Endothelial cell of umbilical vein (primary cell): Measurements from ENCODE around the gene LILRB5. TPM values are rescaled to one million over a fixed set of nuclear protein-coding genes. Genes with fewer than 3 reads are reported as not detected.
A peak's percentile ranks its signal among the peaks of the same experiment; 100 is the strongest.

ENCODE experiments used
- BruUV-seq: library from RNA; stranded (reverse); fragments of 400-500 nt; replicated peaks from 2 replicates; lab custom pipeline; 2021; lab: Mats Ljungman, UMichigan
- CTCF ChIA-PET: fragments of 300-600, 350-600 bp; sonication (Branson Sonifier 250); formaldehyde crosslinking; loops from one replicate; lab custom pipeline; 2021; ENCODE audit warnings: antibody characterized with exemption, inconsistent platforms; lab: Charles Lee
- POLR2A ChIA-PET: fragments of 300-600, 350-600 bp; sonication (Branson Sonifier 250); formaldehyde crosslinking; loops from one replicate; lab custom pipeline; 2021; ENCODE audit warnings: antibody characterized with exemption, inconsistent platforms; lab: Charles Lee
- DNase-seq: peaks from one replicate; pipeline ENCODE4 v3.0.0-alpha.2; 2011; ENCODE audit warnings: low read depth, low spot score
- FAIRE-seq: peaks from 2 replicates; lab custom pipeline; 2011; peaks lifted over from hg19 to GRCh38; lab: Jason Lieb, UNC
- H2AFZ ChIP-seq: 2 replicates; pipeline ENCODE4 v1.6.0; 2012; ENCODE audit warnings: low read depth, low read length, control low read depth, inconsistent platforms
- H3K27ac ChIP-seq: 2 replicates; pipeline ENCODE4 v1.5.1; 2011; ENCODE audit warnings: low read depth, mild to moderate bottlenecking, control low read depth, low read length, moderate library complexity; ENCODE audit not compliant: insufficient read depth
- H3K27me3 ChIP-seq, 2 experiments: 2 replicates each; pipeline versions ENCODE4 v1.6.0 to v1.6.1; 2011; ENCODE audit warnings: low read length in 2 of 2, mixed read lengths in 1 of 2; ENCODE audit not compliant: control insufficient read depth in 2 of 2, insufficient read depth in 2 of 2
- H3K36me3 ChIP-seq, 2 experiments: 2 replicates in 1 of 2; 3 replicates in 1 of 2; pipeline ENCODE4 v1.5.1; 2011; ENCODE audit warnings: low read length in 2 of 2, mild to moderate bottlenecking in 1 of 2, moderate library complexity in 1 of 2; ENCODE audit not compliant: control insufficient read depth in 2 of 2, insufficient read depth in 2 of 2; ENCODE audit errors: extremely low read depth in 1 of 2
- H3K4me1 ChIP-seq: 3 replicates; pipeline ENCODE4 v1.5.1; 2011; ENCODE audit warnings: mild to moderate bottlenecking, low read length; ENCODE audit not compliant: control insufficient read depth, insufficient read depth; ENCODE audit errors: extremely low read depth
- H3K4me2 ChIP-seq: 2 replicates; pipeline ENCODE4 v1.6.1; 2011; ENCODE audit warnings: low read length, control low read depth, mixed read lengths; ENCODE audit not compliant: insufficient read depth
- H3K4me3 ChIP-seq, 3 experiments: fragments of 200-600 bp in 1 of 3; sonication (generic), shearing (Covaris generic) in 1 of 3; replicated peaks in 1 of 3; 2 replicates each; pipeline ENCODE4 v1.5.1; 2011 to 2016; ENCODE audit warnings: control low read depth in 3 of 3, low read length in 3 of 3, mild to moderate bottlenecking in 2 of 3, inconsistent platforms in 1 of 3, low read depth in 1 of 3, moderate library complexity in 1 of 3; ENCODE audit not compliant: insufficient read depth in 1 of 3
- H3K79me2 ChIP-seq: 2 replicates; pipeline ENCODE4 v1.6.0; 2012; ENCODE audit warnings: low read length, inconsistent platforms; ENCODE audit not compliant: control insufficient read depth, insufficient read depth
- H3K9ac ChIP-seq: replicated peaks from 2 replicates; pipeline ENCODE3; 2011; ENCODE audit warnings: low read length, control low read depth; ENCODE audit not compliant: insufficient read depth; ENCODE audit errors: extremely low read depth
- H3K9me1 ChIP-seq: replicated peaks from 3 replicates; pipeline ENCODE4 v1.6.0; 2011; ENCODE audit warnings: mild to moderate bottlenecking, low read length; ENCODE audit not compliant: control insufficient read depth, insufficient read depth; ENCODE audit errors: extremely low read depth
- H3K9me3 ChIP-seq: replicated peaks from 2 replicates; pipeline ENCODE4 v1.5.1; 2012; ENCODE audit warnings: low read length, inconsistent platforms; ENCODE audit not compliant: control insufficient read depth, insufficient read depth
- H4K20me1 ChIP-seq: replicated peaks from 2 replicates; pipeline ENCODE3; 2011; ENCODE audit warnings: mild to moderate bottlenecking, low read length; ENCODE audit not compliant: control insufficient read depth, insufficient read depth; ENCODE audit errors: extremely low read depth
- EZH2 ChIP-seq: IDR thresholded peaks from 2 replicates; pipeline ENCODE4 v1.6.1; 2012; ENCODE audit warnings: borderline replicate concordance, low read depth, mild to moderate bottlenecking, moderate library complexity, low read length, inconsistent platforms; ENCODE audit not compliant: severe bottlenecking
- FOS ChIP-seq: IDR thresholded peaks from 2 replicates; pipeline ENCODE4 v1.6.1; 2011; ENCODE audit warnings: mild to moderate bottlenecking, low read length, moderate library complexity, borderline replicate concordance; ENCODE audit not compliant: insufficient read depth
- GATA2 ChIP-seq: IDR thresholded peaks from 2 replicates; pipeline ENCODE4 v1.7.0; 2011; ENCODE audit warnings: low read depth, mild to moderate bottlenecking, moderate library complexity, mixed read lengths, low read length; ENCODE audit not compliant: insufficient read length, insufficient read depth
- JUN ChIP-seq: IDR thresholded peaks from 2 replicates; pipeline ENCODE4 v1.6.1; 2011; ENCODE audit warnings: borderline replicate concordance, low read depth; ENCODE audit not compliant: insufficient read length, insufficient read depth
- MYC ChIP-seq: IDR thresholded peaks from one replicate; pipeline ENCODE4 v1.6.1; 2011; ENCODE audit warnings: mild to moderate bottlenecking, low read depth, low read length
- POLR2A ChIP-seq: IDR thresholded peaks from 2 replicates; pipeline ENCODE4 v1.6.1; 2012; ENCODE audit warnings: low read depth, mild to moderate bottlenecking, control low read depth, low read length
- POLR2AphosphoS5 ChIP-seq: IDR thresholded peaks from 2 replicates; pipeline ENCODE4 v1.6.1; 2012; ENCODE audit warnings: low read depth, mild to moderate bottlenecking, control low read depth, low read length, moderate library complexity; ENCODE audit not compliant: insufficient read depth
- dilution Hi-C: fragments of 300-500 bp; cut with MboI; formaldehyde crosslinking; loops from one replicate; pipeline ENCODE4 v1.15.0; 2019; ENCODE audit warnings: low sequenced_read_pairs; ENCODE audit not compliant: extremely low pct_ligation_motif_present
- intact Hi-C: fragments of 100-400 bp; cut with micrococcal nuclease; formaldehyde crosslinking; loops from one replicate; pipeline ENCODE4 v1.10.0; 2022
- polyA plus RNA-seq, 4 experiments: library from polyadenylated mRNA; depleted of rRNA in 3 of 4; stranded (reverse) in 3 of 4; unstranded in 1 of 4; fragments of >200 nt; gene quantifications; 2 replicates each; pipeline versions ENCODE4 v1.2.1 to v1.2.3, GENCODE V29; 2011 to 2012; ENCODE audit warnings: missing spikeins in 1 of 4
- total RNA-seq: library from RNA; stranded (reverse); gene quantifications from 2 replicates; pipeline ENCODE4 v1.2.3, GENCODE V29; 2021
- TF ChIP-seq, protein P1 (sequence below): IDR thresholded peaks from 2 replicates; pipeline ENCODE4 v1.6.1; 2011; ENCODE audit not compliant: insufficient read depth, insufficient read length
- TF ChIP-seq, protein P2 (sequence below), 2 donors: IDR thresholded peaks; 1 replicate in 1 of 2; 2 replicates in 1 of 2; pipeline ENCODE4 v1.5.1; 2011; ENCODE audit warnings: low read length in 2 of 2, mild to moderate bottlenecking in 2 of 2, moderate library complexity in 2 of 2, control low read depth in 1 of 2, inconsistent platforms in 1 of 2, low read depth in 1 of 2; ENCODE audit not compliant: insufficient read depth in 1 of 2; ENCODE audit errors: extremely low read depth in 1 of 2

The LILRB5 gene
- total and polyA plus RNA-seq, 2 donors (not counting 3 experiments of a cell fraction or from before 2014, with no cell fraction given), result not detected

DNA sequence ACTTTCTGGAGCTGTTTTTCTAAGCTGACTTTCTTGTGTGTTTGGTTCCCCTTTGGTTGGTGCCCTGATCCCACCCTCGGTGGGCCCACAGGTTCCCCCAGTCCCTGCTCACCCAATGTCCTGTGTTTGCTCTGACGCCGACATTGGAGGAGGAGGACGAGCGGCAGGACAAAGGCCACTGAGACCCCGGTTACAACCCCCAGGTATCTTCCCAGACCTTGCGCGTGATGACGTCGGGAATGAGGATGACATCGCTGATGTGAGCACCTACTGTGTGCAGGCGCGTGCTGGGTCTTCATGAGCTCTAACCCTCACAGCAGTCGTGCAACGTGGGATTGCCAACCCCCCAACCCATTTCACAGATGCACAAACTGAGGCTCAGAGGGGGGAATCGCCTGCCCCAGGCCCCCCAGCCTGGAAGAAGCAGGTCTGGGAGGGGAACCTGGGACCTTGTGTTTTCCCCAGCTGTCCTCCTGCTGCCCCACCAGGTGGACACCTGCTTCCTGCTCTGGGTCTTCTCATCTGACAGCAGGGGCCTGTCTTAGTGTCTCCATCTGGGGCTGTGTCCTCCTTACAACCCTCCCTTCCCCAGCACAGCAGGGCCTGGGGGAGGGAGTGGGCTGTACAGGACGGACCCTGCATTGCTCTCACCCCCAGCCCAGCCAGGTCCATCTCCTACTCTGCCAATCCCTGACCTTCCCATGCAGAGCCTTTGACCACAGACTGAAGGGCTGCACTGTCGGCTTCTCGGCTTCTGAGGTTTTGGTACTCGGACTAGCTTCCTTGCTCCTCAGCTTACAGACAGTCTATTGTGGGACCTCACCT, 9.8 kb downstream of the LILRB5 start:
- Histone ChIP-seq H3K27ac (peak overlapping the region; percentile 68), H3K4me3 (peak overlapping the region in 1 of 3 experiments; percentile 14), H2AFZ (peak overlapping the region; percentile 64), H3K79me2 (no peaks in the 10 kb centered on the region), H3K9me3 (no peaks in the 10 kb centered on the region), H3K4me2 (peak overlapping the region; percentile 51), H3K36me3 (no peaks in the 10 kb centered on the region), H3K9ac (no peak overlapping the region), H4K20me1 (no peaks in the 10 kb centered on the region), H3K9me1 (no peaks in the 10 kb centered on the region), H3K4me1 (peaks cover 19% of the 10 kb centered on the region), H3K27me3 (no peaks in the 10 kb centered on the region)
- TF ChIP-seq JUN (no peak), FOS (no peak), MYC (no peak), POLR2A (no peak), GATA2 (no peak), EZH2 (no peak), POLR2AphosphoS5 (no peak)
- TF ChIP-seq, protein P1, sequence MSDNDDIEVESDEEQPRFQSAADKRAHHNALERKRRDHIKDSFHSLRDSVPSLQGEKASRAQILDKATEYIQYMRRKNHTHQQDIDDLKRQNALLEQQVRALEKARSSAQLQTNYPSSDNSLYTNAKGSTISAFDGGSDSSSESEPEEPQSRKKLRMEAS, result no peak
- TF ChIP-seq, protein P2, sequence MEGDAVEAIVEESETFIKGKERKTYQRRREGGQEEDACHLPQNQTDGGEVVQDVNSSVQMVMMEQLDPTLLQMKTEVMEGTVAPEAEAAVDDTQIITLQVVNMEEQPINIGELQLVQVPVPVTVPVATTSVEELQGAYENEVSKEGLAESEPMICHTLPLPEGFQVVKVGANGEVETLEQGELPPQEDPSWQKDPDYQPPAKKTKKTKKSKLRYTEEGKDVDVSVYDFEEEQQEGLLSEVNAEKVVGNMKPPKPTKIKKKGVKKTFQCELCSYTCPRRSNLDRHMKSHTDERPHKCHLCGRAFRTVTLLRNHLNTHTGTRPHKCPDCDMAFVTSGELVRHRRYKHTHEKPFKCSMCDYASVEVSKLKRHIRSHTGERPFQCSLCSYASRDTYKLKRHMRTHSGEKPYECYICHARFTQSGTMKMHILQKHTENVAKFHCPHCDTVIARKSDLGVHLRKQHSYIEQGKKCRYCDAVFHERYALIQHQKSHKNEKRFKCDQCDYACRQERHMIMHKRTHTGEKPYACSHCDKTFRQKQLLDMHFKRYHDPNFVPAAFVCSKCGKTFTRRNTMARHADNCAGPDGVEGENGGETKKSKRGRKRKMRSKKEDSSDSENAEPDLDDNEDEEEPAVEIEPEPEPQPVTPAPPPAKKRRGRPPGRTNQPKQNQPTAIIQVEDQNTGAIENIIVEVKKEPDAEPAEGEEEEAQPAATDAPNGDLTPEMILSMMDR (IDR thresholded peaks at IDR 0.05; ENCODE audit: extremely low read depth in 1 of 2, insufficient read depth in 1 of 2, low read depth in 1 of 2, low read length in 2 of 2), result no peak
- dilution Hi-C loops, result no loop called here
- intact Hi-C loops, result no loop called here
- DNase-seq (no peak), FAIRE-seq (peak; percentile 53)
- BruUV-seq, result TSS peak; percentile 48
- ChIA-PET CTCF (interaction anchor here (1.0 to 4.0 kb wide), 3 partner anchors 15 to 79 kb away, joined by 4 to 35 read pairs (median 4); no protein-coding TSS in a partner anchor), POLR2A (no interaction called here)
